GM12878 (cell line): Measurements from ENCODE around the gene PACS1. TPM values are rescaled to one million over a fixed set of nuclear protein-coding genes. Genes with fewer than 3 reads are reported as not detected.

Experiments
- CHD1 ChIP-seq: IDR thresholded peaks from 2 replicates; pipeline ENCODE4 v1.6.1; 2012; ENCODE audit warnings: low read depth, low read length, improper control_type of control experiment
- FOS ChIP-seq: IDR thresholded peaks from 3 replicates; pipeline ENCODE4 v1.6.1; 2011; ENCODE audit warnings: borderline replicate concordance; ENCODE audit not compliant: insufficient read length; ENCODE audit errors: extremely low read depth
- MYB ChIP-seq: fragments of 150-350 bp; IDR thresholded peaks from 2 replicates; pipeline ENCODE4 v1.6.1; 2014; ENCODE audit warnings: mild to moderate bottlenecking, low read depth, low read length, borderline replicate concordance
- POLR2AphosphoS2 ChIP-seq: IDR thresholded peaks from 2 replicates; pipeline ENCODE4 v1.6.1; 2011; ENCODE audit warnings: low read depth, mild to moderate bottlenecking, low read length, improper control_type of control experiment, moderate library complexity
- RUNX3 ChIP-seq: IDR thresholded peaks from 2 replicates; pipeline ENCODE4 v1.6.1; 2012; ENCODE audit warnings: low read length, inconsistent platforms
- SP1 ChIP-seq: IDR thresholded peaks from one replicate; pipeline ENCODE4 v1.6.1; 2011; ENCODE audit warnings: low read depth, low read length
- SREBF1 ChIP-seq: IDR thresholded peaks from 2 replicates; pipeline ENCODE4 v1.6.1; 2012; ENCODE audit warnings: mild to moderate bottlenecking, low read length
- TAF1 ChIP-seq: IDR thresholded peaks from 2 replicates; pipeline ENCODE4 v1.6.1; 2011; ENCODE audit warnings: mild to moderate bottlenecking, low read depth, low read length, borderline replicate concordance
- WRNIP1 ChIP-seq: IDR thresholded peaks from 2 replicates; pipeline ENCODE4 v1.6.1; 2011; ENCODE audit warnings: low read depth, low read length, improper control_type of control experiment, borderline replicate concordance
- polyA plus RNA-seq, 11 experiments: library from polyadenylated mRNA; depleted of rRNA in 4 of 11; unstranded in 6 of 11; stranded (reverse) in 5 of 11; fragments of >200 nt; fragmentation: Nextera tagmentation in 4 of 11; fragmentation: Illumina TruSeq in 1 of 11; extraction: Ambion mirVana in 4 of 11; extraction: Trizol in 1 of 11; gene quantifications; 1 replicate in 1 of 11; 2 replicates in 10 of 11; pipeline versions ENCODE4 v1.2.1 to v1.2.3, GENCODE V29; 2011 to 2016; ENCODE audit warnings: inconsistent platforms in 2 of 11, missing spikeins in 2 of 11, low read depth in 1 of 11
- total RNA-seq, 4 experiments: library from RNA; depleted of rRNA in 3 of 4; stranded (reverse); fragments of >200 nt in 3 of 4; fragmentation: Illumina TruSeq in 1 of 4; extraction: Trizol in 1 of 4; gene quantifications; 2 replicates each; pipeline versions ENCODE4 v1.2.1 to v1.2.3, GENCODE V29; 2013 to 2021
- TF ChIP-seq, protein P1 (sequence below): fragments of 450-650 bp; IDR thresholded peaks from 2 replicates; pipeline ENCODE4 v1.6.1; 2016; ENCODE audit warnings: mild to moderate bottlenecking, moderate library complexity, borderline replicate concordance
- TF ChIP-seq, protein P2 (sequence below): fragments of 450-650 bp; formaldehyde crosslinking; IDR thresholded peaks from 2 replicates; pipeline ENCODE4 v1.5.0; 2022; ENCODE audit warnings: mild to moderate bottlenecking, missing genetic modification characterization
- TF ChIP-seq, protein P3 (sequence below): IDR thresholded peaks from 2 replicates; pipeline ENCODE4 v1.6.1; 2011; ENCODE audit warnings: borderline replicate concordance, low read depth, mild to moderate bottlenecking, moderate library complexity, mixed read lengths, low read length; ENCODE audit not compliant: insufficient read depth; ENCODE audit errors: extremely low read length

Gene PACS1
- total and polyA plus RNA-seq, 10 of the 15 experiments (the other 5 are each of a cell fraction or from before 2014, with no cell fraction given) = 1.1 to 74.3 (median 17.9) TPM

DNA sequence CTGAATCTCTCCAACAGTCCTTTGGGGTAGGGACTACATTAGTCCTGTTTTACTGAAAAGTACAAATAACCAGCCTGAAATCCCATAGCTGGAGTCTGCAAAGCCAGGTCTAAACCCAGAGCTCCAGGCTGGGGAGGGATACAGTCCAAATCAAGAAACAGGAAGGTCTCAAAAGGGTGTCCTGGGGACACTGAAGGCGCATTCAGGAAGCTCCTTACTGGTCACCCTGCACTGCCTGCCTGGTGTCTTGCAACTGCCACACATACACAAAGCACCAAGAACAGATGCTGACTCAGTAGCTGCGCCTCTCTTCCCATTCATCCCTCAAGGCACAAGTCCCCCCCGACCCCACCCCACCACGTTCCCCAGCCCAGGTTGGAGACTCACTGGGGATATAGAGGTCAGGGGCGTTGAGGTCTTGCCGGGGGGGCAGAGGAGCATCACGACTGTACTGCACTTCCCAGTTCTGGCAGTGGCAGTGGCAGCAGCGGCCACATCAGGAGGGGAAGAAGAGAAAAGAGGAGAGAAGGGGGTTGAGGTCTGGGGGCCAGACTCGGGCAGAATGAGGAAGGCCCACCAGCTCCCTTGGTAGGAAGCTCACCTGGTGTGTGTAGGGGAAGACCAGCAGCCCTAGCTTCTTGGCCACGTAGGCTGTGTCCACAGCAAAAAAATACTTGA lies 217.3 kb downstream of the PACS1 start (continued):
- TF ChIP-seq, protein P1, sequence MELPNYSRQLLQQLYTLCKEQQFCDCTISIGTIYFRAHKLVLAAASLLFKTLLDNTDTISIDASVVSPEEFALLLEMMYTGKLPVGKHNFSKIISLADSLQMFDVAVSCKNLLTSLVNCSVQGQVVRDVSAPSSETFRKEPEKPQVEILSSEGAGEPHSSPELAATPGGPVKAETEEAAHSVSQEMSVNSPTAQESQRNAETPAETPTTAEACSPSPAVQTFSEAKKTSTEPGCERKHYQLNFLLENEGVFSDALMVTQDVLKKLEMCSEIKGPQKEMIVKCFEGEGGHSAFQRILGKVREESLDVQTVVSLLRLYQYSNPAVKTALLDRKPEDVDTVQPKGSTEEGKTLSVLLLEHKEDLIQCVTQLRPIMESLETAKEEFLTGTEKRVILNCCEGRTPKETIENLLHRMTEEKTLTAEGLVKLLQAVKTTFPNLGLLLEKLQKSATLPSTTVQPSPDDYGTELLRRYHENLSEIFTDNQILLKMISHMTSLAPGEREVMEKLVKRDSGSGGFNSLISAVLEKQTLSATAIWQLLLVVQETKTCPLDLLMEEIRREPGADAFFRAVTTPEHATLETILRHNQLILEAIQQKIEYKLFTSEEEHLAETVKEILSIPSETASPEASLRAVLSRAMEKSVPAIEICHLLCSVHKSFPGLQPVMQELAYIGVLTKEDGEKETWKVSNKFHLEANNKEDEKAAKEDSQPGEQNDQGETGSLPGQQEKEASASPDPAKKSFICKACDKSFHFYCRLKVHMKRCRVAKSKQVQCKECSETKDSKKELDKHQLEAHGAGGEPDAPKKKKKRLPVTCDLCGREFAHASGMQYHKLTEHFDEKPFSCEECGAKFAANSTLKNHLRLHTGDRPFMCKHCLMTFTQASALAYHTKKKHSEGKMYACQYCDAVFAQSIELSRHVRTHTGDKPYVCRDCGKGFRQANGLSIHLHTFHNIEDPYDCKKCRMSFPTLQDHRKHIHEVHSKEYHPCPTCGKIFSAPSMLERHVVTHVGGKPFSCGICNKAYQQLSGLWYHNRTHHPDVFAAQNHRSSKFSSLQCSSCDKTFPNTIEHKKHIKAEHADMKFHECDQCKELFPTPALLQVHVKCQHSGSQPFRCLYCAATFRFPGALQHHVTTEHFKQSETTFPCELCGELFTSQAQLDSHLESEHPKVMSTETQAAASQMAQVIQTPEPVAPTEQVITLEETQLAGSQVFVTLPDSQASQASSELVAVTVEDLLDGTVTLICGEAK = no peak
- TF ChIP-seq TAF1 (no peak), WRNIP1 (no peak), POLR2AphosphoS2 (no peak), FOS (no peak), SREBF1 (no peak), CHD1 (no peak), MYB (no peak), SP1 (no peak), RUNX3 (no peak)
- TF ChIP-seq, protein P2, sequence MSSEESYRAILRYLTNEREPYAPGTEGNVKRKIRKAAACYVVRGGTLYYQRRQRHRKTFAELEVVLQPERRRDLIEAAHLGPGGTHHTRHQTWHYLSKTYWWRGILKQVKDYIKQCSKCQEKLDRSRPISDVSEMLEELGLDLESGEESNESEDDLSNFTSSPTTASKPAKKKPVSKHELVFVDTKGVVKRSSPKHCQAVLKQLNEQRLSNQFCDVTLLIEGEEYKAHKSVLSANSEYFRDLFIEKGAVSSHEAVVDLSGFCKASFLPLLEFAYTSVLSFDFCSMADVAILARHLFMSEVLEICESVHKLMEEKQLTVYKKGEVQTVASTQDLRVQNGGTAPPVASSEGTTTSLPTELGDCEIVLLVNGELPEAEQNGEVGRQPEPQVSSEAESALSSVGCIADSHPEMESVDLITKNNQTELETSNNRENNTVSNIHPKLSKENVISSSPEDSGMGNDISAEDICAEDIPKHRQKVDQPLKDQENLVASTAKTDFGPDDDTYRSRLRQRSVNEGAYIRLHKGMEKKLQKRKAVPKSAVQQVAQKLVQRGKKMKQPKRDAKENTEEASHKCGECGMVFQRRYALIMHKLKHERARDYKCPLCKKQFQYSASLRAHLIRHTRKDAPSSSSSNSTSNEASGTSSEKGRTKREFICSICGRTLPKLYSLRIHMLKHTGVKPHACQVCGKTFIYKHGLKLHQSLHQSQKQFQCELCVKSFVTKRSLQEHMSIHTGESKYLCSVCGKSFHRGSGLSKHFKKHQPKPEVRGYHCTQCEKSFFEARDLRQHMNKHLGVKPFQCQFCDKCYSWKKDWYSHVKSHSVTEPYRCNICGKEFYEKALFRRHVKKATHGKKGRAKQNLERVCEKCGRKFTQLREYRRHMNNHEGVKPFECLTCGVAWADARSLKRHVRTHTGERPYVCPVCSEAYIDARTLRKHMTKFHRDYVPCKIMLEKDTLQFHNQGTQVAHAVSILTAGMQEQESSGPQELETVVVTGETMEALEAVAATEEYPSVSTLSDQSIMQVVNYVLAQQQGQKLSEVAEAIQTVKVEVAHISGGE (CRISPR knock-in tag) = no peak
- TF ChIP-seq, protein P3, sequence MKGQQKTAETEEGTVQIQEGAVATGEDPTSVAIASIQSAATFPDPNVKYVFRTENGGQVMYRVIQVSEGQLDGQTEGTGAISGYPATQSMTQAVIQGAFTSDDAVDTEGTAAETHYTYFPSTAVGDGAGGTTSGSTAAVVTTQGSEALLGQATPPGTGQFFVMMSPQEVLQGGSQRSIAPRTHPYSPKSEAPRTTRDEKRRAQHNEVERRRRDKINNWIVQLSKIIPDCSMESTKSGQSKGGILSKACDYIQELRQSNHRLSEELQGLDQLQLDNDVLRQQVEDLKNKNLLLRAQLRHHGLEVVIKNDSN = no peak
- TF ChIP-seq, all 136 proteins: peak for 0
